ENCODE measurements around the gene RHOF. TPM values are rescaled to one million over a fixed set of nuclear protein-coding genes. Genes with fewer than 3 reads are reported as not detected.
A peak's percentile ranks its signal among the peaks of the same experiment; 100 is the strongest.

Gene RHOF, protein sequence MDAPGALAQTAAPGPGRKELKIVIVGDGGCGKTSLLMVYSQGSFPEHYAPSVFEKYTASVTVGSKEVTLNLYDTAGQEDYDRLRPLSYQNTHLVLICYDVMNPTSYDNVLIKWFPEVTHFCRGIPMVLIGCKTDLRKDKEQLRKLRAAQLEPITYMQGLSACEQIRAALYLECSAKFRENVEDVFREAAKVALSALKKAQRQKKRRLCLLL
- 100 to 1,000 TPM; 103 to 123 TPM for total RNA-seq

DNA sequence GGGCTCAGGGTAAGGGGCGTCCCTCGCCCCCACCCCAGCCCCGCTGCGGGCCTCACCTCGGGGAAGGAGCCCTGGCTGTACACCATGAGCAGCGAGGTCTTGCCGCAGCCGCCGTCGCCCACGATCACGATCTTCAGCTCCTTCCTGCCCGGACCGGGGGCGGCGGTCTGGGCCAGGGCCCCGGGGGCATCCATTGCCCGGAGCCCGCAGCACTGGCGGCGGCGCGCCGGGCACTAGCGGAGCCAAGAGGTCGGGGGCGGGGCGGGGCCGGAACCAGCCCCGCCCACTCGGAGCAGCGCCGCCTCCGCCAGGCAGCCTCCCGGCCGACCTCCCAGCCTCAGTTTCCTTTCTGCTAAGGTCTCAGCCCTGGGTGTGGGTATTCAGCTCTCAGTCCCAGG lies at the start of gene RHOF:
Gene RHOF (minus strand): TSS at position 249 of the 398 bp plus-strand sequence. CDS start 55 bp downstream, at position 194.
- Mint-ChIP-seq H3K27me3 (no peaks in the 10 kb centered on the region), H3K9me3 (no peaks in the 10 kb centered on the region), H3K4me3 (peak within 1 kb of the TSS; percentile 94), H3K27ac (peak within 1 kb of the TSS; percentile 98), H3K4me1 (peaks cover 34% of the 10 kb centered on the region), H3K36me3 (ENCODE audit: low read depth) (peaks cover 79% of the 10 kb centered on the region)
- ATAC-seq (replicated peaks), result peak; percentile 25

DNA sequence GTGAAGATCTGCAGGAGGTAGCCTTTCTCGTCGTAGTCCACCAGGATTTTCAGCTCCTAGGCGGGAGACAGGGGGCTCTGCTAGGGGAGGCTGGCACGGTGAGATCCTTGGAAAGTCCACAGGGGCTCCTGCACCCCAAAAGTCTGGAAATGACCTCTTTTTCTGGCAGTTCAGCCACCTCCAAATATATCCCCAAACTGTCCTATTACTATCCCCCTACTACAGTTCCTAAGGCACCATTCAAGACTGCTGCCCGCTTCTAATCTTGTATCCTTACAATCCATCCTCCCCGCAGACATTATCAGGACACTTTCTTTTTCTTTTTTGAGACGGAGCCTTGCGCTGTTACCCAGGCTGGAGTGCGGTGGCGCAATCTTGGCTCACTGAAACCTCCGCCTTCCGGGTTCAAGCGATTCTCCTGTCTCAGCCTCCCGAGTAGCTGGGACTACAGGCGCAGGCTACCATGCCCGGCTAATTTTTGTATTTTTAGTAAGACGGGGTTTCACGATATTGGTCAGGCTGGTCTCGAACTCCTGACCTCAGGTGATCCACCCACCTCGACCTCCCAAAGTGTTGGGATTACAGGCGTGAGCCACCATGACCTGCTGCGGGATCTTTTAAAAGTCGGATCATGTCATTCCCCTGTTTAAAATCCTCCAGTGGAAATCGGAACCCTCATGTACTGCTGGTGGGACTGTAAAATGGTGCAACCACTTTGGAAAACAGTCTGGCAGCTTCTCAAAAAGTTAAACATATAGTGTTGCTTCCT lies 46.7 kb upstream of the RHOF start:
- no peaks in the 10 kb centered on the region for H3K27me3 Mint-ChIP-seq
- H3K9me3 Mint-ChIP-seq, result no peaks in the 10 kb centered on the region
- peak overlapping the region; percentile 89 for H3K27ac Mint-ChIP-seq
- H3K4me3 Mint-ChIP-seq, result peak overlapping the region; percentile 97
- no peaks in the 10 kb centered on the region for H3K36me3 Mint-ChIP-seq (ENCODE audit: low read depth)
- H3K4me1 Mint-ChIP-seq, result peaks cover 8% of the 10 kb centered on the region
- ATAC-seq (replicated peaks), result no peak

DNA sequence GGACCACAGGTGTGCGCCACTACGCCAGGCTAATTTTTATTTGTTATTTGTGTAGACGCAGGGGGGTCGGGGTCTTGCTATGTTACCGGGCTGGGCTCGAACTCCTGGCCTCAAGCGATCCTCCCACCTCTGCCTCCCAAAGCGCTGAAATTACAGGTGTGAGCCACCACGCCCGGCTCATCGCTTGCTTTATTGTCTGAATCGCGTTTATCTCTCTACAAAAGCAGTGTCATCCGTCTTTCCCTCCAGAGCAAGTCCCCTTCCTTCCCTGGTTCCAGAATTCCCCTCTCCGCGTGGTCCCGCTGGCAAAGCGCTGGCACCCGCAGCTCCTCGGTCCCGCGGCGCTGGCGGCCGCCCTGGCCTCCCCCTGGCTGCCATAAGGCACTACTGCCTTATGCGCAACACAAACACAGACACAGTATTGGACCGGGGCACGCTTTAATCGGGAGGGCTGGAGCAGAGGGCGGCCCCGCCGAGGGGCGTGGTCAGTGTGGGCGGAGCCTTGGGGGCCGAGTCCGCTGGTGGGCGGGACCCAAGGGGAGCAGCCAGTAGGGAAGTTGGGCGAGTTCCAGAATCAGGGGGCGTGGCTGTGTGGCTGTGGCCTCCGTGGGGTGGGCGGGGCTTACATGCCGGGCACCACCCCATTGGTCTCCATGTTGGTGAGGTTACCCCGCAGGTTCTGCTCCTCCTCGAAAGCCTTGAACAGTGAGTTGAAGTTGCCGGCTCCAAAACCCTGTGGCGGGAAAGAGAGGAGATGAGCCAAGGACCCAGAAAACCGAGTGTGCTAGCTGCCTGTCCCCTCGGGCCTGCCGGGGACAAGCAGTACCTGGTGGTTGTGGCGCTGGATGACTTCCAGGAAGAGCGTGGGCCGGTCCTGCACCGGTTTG lies 45.9 kb upstream of the RHOF start:
- no peaks in the 10 kb centered on the region for H3K9me3 Mint-ChIP-seq
- peak overlapping the region; percentile 97 for H3K4me3 Mint-ChIP-seq
- no peaks in the 10 kb centered on the region for H3K36me3 Mint-ChIP-seq (ENCODE audit: low read depth)
- H3K27me3 Mint-ChIP-seq, result no peaks in the 10 kb centered on the region
- H3K27ac Mint-ChIP-seq, result peak overlapping the region; percentile 89
- peaks cover 8% of the 10 kb centered on the region for H3K4me1 Mint-ChIP-seq
- peak; percentile 99 for ATAC-seq (replicated peaks)

DNA sequence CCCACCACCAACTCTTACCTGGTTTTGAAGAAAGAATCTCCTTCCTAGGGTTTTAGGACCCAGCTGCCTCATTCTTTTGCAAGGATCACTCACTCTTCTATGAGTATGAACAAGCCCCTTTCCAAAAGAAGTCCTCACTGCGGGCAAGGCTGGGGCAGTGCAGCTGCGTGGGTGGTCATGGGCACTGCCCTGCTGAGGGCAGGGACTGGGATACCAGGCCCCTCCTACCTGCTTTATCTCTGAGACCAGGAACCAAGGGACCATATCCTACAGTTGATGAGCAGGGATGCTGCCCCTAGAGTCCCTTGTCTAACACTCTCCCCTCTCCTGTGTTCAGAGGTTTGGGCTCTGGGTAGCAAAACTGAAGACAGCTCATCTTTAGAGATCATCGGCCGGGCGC lies 44.6 kb upstream of the RHOF start:
- Mint-ChIP-seq H3K4me3 (no peak overlapping the region), H3K36me3 (ENCODE audit: low read depth) (no peaks in the 10 kb centered on the region), H3K27ac (no peak overlapping the region), H3K27me3 (no peaks in the 10 kb centered on the region), H3K4me1 (peaks cover 8% of the 10 kb centered on the region), H3K9me3 (no peaks in the 10 kb centered on the region)
- no peak for ATAC-seq (replicated peaks)

DNA sequence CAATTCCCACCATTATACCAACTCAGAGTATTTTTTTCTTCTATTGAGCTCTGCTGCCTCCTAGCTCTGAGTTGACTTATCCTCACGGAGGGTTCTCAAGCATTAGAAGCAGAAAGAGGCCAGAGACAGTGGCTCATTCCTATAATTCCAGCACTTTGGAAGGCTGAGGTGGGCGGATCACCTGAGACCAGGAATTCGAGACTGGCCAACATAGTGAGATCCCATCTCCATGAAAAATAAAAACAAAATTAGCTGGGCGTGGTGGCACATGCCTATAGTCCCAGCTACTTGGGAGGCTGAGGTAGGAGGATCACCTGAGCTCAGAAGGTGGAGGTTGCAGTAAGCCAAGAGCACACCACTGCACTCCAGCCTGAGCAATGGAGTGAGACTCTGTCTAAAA lies 44.2 kb upstream of the RHOF start:
- Mint-ChIP-seq H3K27me3 (no peaks in the 10 kb centered on the region), H3K36me3 (ENCODE audit: low read depth) (peaks cover 2% of the 10 kb centered on the region), H3K9me3 (no peaks in the 10 kb centered on the region), H3K4me1 (peaks cover 8% of the 10 kb centered on the region), H3K4me3 (no peak overlapping the region), H3K27ac (no peak overlapping the region)
- no peak for ATAC-seq (replicated peaks)

DNA sequence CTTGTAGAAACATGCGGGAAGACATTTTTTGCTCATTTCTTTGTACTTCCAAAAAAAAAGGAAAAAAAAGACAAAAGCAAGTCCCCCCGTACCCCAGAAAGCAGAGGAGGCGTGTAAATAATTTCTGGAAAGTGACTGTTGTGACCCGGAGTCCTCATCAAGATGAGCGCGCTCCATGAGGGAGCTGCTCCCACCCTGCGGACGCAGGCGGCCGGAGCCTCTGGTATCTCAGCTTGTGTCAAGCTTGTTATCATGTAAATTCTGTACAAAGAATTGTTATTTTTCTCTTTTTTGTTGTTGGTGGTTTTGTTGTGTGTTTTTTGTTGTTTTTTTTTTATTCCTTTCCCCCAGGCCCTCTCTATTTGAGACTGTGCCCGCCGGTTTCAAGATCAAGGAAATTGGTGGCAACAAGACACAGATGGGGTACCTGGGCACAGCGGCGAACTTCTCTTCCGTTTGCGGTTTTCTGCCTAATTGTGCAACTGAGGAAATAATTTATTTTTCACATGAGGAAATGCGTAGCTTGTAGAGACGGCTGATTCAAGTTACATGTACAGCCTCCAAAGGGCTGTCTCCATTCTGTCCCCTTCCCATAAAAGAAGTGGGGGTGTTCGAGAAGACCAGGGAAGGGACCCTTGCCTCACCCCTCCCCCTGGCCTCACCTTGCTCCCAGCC lies 38.2 kb upstream of the RHOF start:
- no peak for ATAC-seq (replicated peaks)

DNA sequence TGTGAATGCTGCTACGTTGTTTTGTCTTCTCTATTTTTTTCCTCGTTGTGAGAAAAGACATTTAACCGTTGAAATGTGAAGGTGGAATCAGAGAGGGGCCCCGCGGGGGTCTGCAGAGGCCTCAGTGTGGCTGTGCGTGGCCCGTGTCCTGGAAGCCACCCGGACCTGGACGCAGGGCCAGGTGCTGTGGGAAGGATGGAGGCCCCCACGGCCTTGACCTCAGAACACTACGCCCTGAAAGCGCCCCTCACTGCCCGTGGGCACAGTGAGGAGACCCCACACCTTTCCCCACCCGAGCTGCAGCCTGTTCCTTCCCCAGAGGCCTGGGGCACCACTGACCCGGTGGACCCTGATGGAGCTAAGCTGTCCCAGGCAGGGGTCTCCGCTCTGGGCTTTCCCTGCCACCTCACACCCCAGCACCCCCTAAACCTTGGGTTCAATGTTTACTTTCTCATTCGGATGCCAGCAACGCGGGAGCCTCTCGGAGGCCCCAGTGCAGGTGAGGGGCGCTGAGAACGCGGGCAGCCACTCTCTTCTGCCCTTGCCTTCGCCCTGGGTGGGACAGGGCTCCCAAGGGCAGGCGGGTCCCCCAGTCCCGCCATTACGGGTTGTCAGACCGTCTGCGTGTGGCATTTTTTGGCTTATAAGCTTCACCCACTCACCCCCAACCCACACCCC lies 37.2 kb upstream of the RHOF start:
- Mint-ChIP-seq H3K36me3 (ENCODE audit: low read depth) (peaks cover 68% of the 10 kb centered on the region), H3K27ac (peak overlapping the region; percentile 48), H3K9me3 (no peaks in the 10 kb centered on the region), H3K4me1 (peaks cover 9% of the 10 kb centered on the region), H3K27me3 (no peaks in the 10 kb centered on the region), H3K4me3 (no peak overlapping the region)
- ATAC-seq (replicated peaks), result no peak

More for the DNA sequence above, 38.2 kb upstream of the RHOF start:
- no peak overlapping the region for H3K4me3 Mint-ChIP-seq
- H3K27ac Mint-ChIP-seq, result peak overlapping the region; percentile 48
- H3K4me1 Mint-ChIP-seq, result peaks cover 4% of the 10 kb centered on the region
- H3K9me3 Mint-ChIP-seq, result no peaks in the 10 kb centered on the region
- H3K27me3 Mint-ChIP-seq, result no peaks in the 10 kb centered on the region
- H3K36me3 Mint-ChIP-seq (ENCODE audit: low read depth), result peaks cover 58% of the 10 kb centered on the region

DNA sequence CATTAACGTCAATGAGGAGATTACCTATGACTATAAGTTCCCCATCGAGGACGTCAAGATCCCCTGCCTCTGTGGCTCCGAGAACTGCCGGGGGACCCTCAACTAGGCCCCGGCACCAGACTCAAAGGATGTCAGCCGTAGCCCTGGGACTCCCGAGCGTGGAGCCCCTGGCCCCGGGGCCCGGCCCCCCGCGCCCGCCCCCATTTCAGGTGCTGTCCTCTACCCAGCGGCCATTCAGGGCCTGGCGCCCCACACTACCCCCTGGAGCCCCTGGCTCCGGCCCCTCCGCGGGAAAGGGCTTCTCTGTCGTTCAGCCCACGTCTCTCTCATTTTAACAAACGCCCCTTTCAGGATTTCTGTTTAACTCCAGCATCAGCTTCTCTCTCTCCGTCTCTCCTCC lies 36.6 kb upstream of the RHOF start:
- no peak for ATAC-seq (replicated peaks)
- Mint-ChIP-seq H3K4me1 (peaks cover 9% of the 10 kb centered on the region), H3K36me3 (ENCODE audit: low read depth) (peaks cover 74% of the 10 kb centered on the region)

DNA sequence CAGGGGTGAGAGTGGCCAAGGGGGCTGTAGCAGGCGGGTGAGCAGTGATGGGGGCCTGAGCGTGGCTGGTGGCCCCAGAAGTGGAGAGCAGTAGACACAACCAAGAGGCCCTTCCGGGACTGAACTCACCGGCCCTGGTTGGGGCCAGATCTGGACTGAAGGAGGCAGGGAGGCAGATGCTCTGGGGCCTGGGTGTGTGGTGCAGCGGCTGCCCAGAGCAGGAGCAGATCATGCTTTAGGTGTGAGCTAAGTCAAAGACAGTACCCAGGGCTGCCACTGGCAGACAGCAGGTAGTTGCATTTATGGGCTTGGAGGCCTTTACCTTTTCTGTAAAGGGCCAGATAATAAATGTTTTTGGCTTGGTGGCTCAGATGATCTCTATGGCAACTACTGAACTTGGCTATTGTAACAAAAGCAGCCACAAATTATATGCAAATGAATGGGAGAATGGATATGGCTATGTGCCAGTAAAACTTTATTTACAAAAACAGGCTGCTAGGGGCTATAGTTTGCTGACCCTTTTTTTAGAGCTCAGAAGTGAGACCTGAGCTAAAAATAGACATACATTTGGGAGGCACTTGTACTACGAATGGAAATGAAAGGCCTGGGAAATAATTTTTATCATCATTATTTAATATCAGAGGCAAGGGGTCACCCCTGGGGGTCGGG lies 35.9 kb upstream of the RHOF start:
- Mint-ChIP-seq H3K4me1 (peaks cover 9% of the 10 kb centered on the region), H3K27me3 (no peaks in the 10 kb centered on the region), H3K27ac (peak overlapping the region; percentile 43), H3K36me3 (ENCODE audit: low read depth) (peaks cover 81% of the 10 kb centered on the region), H3K9me3 (no peaks in the 10 kb centered on the region), H3K4me3 (no peak overlapping the region)
- ATAC-seq (replicated peaks), result no peak

More for the DNA sequence above, 36.6 kb upstream of the RHOF start:
- H3K9me3 Mint-ChIP-seq, result no peaks in the 10 kb centered on the region
- H3K27ac Mint-ChIP-seq, result no peak overlapping the region
- H3K4me3 Mint-ChIP-seq, result no peak overlapping the region
- no peaks in the 10 kb centered on the region for H3K27me3 Mint-ChIP-seq

DNA sequence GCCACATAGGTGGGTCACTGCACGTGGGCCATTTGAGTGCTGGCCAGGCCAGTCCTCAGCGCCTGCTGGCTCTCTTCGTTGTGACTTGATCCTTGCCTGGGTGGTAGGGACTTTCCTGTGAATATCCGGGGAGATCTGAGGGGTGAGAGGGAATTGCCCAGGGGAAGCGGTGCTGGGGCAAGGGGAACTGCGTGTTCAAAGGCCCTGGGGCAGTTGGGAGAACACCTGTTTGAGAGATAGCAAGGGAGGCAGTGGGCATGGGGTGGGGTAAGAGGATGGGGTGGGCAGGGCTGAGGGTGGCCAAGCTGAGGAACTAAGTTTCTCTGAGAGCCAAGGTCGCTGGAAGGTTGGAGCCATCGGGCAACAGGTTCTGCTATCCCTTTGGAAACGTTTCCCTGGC lies 35.3 kb upstream of the RHOF start:
- no peaks in the 10 kb centered on the region for H3K9me3 Mint-ChIP-seq
- H3K36me3 Mint-ChIP-seq (ENCODE audit: low read depth), result peaks cover 87% of the 10 kb centered on the region
- no peak for ATAC-seq (replicated peaks)
- H3K4me3 Mint-ChIP-seq, result no peak overlapping the region
- H3K27ac Mint-ChIP-seq, result peak overlapping the region; percentile 43
- no peaks in the 10 kb centered on the region for H3K27me3 Mint-ChIP-seq
- H3K4me1 Mint-ChIP-seq, result peaks cover 9% of the 10 kb centered on the region

DNA sequence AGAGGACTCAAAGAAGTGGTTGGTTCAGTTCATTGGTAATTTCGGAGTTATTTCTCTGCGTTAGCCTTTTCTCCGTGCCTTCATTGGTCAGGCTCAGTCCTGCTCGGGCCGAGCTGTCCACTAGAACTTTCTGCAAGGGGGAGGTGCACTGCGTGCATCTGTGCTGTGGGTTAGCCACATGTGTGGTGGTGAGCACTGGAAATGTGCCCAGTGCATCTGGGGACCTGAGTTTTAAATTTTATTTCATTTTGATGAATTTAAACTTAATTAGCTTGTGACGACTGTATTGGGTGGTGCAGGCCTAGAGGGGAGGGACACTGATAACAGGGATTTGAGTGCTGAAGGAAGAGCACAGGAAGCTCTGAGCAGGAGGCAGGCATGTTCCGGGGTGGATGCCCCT lies 34.8 kb upstream of the RHOF start:
- Mint-ChIP-seq H3K27ac (peak overlapping the region; percentile 43), H3K4me3 (no peak overlapping the region), H3K27me3 (no peaks in the 10 kb centered on the region), H3K36me3 (ENCODE audit: low read depth) (peaks cover 92% of the 10 kb centered on the region), H3K4me1 (peaks cover 9% of the 10 kb centered on the region), H3K9me3 (no peaks in the 10 kb centered on the region)
- ATAC-seq (replicated peaks), result no peak

DNA sequence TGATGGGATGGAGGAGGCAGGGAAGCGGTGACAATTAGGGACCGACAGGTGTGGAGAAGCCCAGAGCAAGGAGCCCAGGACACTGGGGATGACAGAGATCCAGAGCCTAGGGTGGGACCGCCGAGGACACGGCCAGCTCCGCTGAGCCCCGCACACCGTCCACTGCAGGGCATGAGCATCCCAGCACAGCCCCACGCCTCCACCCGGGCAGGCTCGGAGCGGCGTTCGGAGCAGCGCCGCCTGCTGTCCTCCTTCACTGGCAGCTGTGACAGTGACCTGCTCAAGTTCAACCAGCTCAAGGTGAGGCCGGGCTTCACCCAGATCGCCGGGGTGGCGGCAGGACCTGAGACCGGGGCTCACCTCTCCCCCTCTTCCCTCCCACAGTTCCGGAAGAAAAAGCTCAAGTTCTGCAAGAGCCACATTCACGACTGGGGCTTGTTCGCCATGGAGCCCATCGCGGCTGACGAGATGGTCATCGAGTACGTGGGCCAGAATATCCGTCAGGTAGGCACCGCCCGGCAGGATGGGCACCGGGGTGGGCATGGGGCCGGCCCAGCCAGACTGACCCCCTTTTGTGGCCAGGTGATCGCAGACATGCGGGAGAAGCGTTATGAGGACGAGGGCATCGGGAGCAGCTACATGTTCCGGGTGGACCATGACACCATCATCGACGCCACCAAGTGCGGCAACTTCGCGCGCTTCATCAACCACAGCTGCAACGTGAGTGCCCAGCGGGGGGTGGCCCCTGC lies 34.0 kb upstream of the RHOF start:
- Mint-ChIP-seq H3K4me3 (no peak overlapping the region), H3K9me3 (no peaks in the 10 kb centered on the region), H3K27ac (peak overlapping the region; percentile 84), H3K36me3 (ENCODE audit: low read depth) (peaks cover 91% of the 10 kb centered on the region), H3K4me1 (peaks cover 9% of the 10 kb centered on the region), H3K27me3 (no peaks in the 10 kb centered on the region)
- ATAC-seq (replicated peaks), result no peak
